DND-41 (cell line): Measurements from ENCODE around the gene EIF4H.
"Not testable (repeated sequence)": the region's sequence is repeated elsewhere in the genome, so short reads cannot be mapped to it uniquely, and the experiment has no call there.

Source experiments
- ATAC-seq: fragments of 200-7000 bp; cut with Tn5 transposase; 3 replicates; pipeline ENCODE4 v1.9.1; 2021; ENCODE audit warnings: low read depth; ENCODE audit not compliant: insufficient read depth
- DNase-seq: peaks from one replicate; pipeline ENCODE4 v3.0.0-alpha.2; 2020
- H2AFZ ChIP-seq: 2 replicates; pipeline ENCODE4 v1.6.0; 2012; ENCODE audit warnings: low read depth, low read length
- H3K27ac ChIP-seq: 2 replicates; pipeline ENCODE4 v1.5.1; 2012; ENCODE audit warnings: low read length, inconsistent platforms
- H3K27me3 ChIP-seq: fragments of 200-600 bp; sonication (generic); 2 replicates; pipeline ENCODE4 v1.6.0; 2012; ENCODE audit warnings: low read length, mild to moderate bottlenecking, inconsistent platforms; ENCODE audit not compliant: insufficient read depth, poor library complexity
- H3K36me3 ChIP-seq: 2 replicates; pipeline ENCODE4 v1.5.1; 2012; ENCODE audit warnings: low read length, inconsistent platforms; ENCODE audit not compliant: insufficient read depth
- H3K4me1 ChIP-seq: 2 replicates; pipeline ENCODE4 v1.5.1; 2012; ENCODE audit warnings: mild to moderate bottlenecking, low read length; ENCODE audit not compliant: insufficient read depth
- H3K4me2 ChIP-seq: 2 replicates; pipeline ENCODE4 v1.6.0; 2012; ENCODE audit warnings: mild to moderate bottlenecking, moderate library complexity, low read length, inconsistent platforms; ENCODE audit not compliant: insufficient read depth
- H3K4me3 ChIP-seq, 2 experiments: fragments of 200-600 bp in 1 of 2; shearing (Covaris generic) in 1 of 2; 2 replicates each; pipeline ENCODE4 v1.5.1; 2012 to 2016; ENCODE audit warnings: inconsistent platforms in 2 of 2, low read length in 2 of 2, mild to moderate bottlenecking in 2 of 2, low read depth in 1 of 2, moderate library complexity in 1 of 2
- H3K79me2 ChIP-seq: 2 replicates; pipeline ENCODE4 v1.6.0; 2012; ENCODE audit warnings: low read length, inconsistent platforms; ENCODE audit not compliant: insufficient read depth
- H3K9ac ChIP-seq: 2 replicates; pipeline ENCODE4 v1.6.0; 2012; ENCODE audit warnings: low read depth, mild to moderate bottlenecking, inconsistent platforms, low read length, moderate library complexity
- H3K9me3 ChIP-seq: 2 replicates; pipeline ENCODE4 v1.5.1; 2012; ENCODE audit warnings: low read length, moderate library complexity, mild to moderate bottlenecking, inconsistent platforms; ENCODE audit not compliant: insufficient read depth, severe bottlenecking
- H4K20me1 ChIP-seq: 2 replicates; pipeline ENCODE4 v1.6.0; 2012; ENCODE audit warnings: low read length; ENCODE audit not compliant: insufficient read depth
- CTCF ChIP-seq: IDR thresholded peaks from 2 replicates; pipeline ENCODE4 v1.5.1; 2012; ENCODE audit warnings: borderline replicate concordance, low read length, moderate library complexity, mild to moderate bottlenecking; ENCODE audit not compliant: poor library complexity, severe bottlenecking; ENCODE audit errors: extremely low read depth
- EZH2 ChIP-seq: IDR thresholded peaks from 3 replicates; pipeline ENCODE4 v1.6.1; 2012; ENCODE audit warnings: borderline replicate concordance, low read depth, mild to moderate bottlenecking, moderate library complexity, low read length, inconsistent platforms; ENCODE audit not compliant: severe bottlenecking

Gene EIF4H

GRCh38 chr7:74206589-74207120 is 32.5 kb downstream of the EIF4H start:
- Histone ChIP-seq H4K20me1 (no peaks in the 10 kb centered on the region), H3K4me2 (peak overlapping the region; percentile 82), H3K4me3 (peak overlapping the region in 1 of 2 experiments; percentile 57; a peak in 2 of 4 replicates), H3K9ac (peak overlapping the region; percentile 40), H3K79me2 (no peaks in the 10 kb centered on the region), H3K4me1 (peaks cover 35% of the 10 kb centered on the region), H3K9me3 (no peaks in the 10 kb centered on the region), H3K27me3 (no peaks in the 10 kb centered on the region), H3K36me3 (no peaks in the 10 kb centered on the region), H3K27ac (peak overlapping the region; percentile 71), H2AFZ (peak overlapping the region; percentile 94)
- ATAC-seq: peak; percentile 72
- TF ChIP-seq EZH2: no peak
- TF ChIP-seq CTCF: peak; percentile 91
- DNase-seq: peak; percentile 80

- Histone ChIP-seq H3K79me2 (no peaks in the 10 kb centered on the region), H3K4me1 (peaks cover 29% of the 10 kb centered on the region), H3K36me3 (no peaks in the 10 kb centered on the region), H3K4me2 (no peak overlapping the region), H2AFZ (no peak overlapping the region), H3K27me3 (no peaks in the 10 kb centered on the region), H3K4me3 (no peak overlapping the region), H4K20me1 (no peaks in the 10 kb centered on the region), H3K9ac (no peak overlapping the region), H3K27ac (0 out of 2 replicates have a peak overlapping the region, but pooled peaks have one; percentile 39), H3K9me3 (no peaks in the 10 kb centered on the region)
- no peak for TF ChIP-seq CTCF
- TF ChIP-seq EZH2: no peak
- ATAC-seq (no peak), DNase-seq (no peak)
Measured at GRCh38 chr7:74207586-74207985, 33.4 kb downstream of the EIF4H start.

GRCh38 chr7:74208241-74208640 is 34.1 kb downstream of the EIF4H start:
- H3K9me3 ChIP-seq, H3K36me3 ChIP-seq, H3K4me2 ChIP-seq, ATAC-seq, H2AFZ ChIP-seq, DNase-seq, H3K9ac ChIP-seq, H3K27me3 ChIP-seq, H3K27ac ChIP-seq, H3K4me3 ChIP-seq, H4K20me1 ChIP-seq, H3K79me2 ChIP-seq: not testable (repeated sequence)
- H3K4me1 ChIP-seq: peaks cover 23% of the 10 kb centered on the region

GRCh38 chr7:74212661-74213060 is 38.5 kb downstream of the EIF4H start:
- no peaks in the 10 kb centered on the region for H3K36me3 ChIP-seq
- H4K20me1 ChIP-seq: no peaks in the 10 kb centered on the region
- no peaks in the 10 kb centered on the region for H3K27me3 ChIP-seq
- ATAC-seq (no peak), DNase-seq (no peak)
- H3K9ac ChIP-seq: no peak overlapping the region
- H2AFZ ChIP-seq: no peak overlapping the region
- no peaks in the 10 kb centered on the region for H3K9me3 ChIP-seq
- H3K27ac ChIP-seq: peak overlapping the region; percentile 52; the same call in 1 of the 2 replicates
- no peaks in the 10 kb centered on the region for H3K79me2 ChIP-seq
- H3K4me2 ChIP-seq: no peak overlapping the region
- no peak for TF ChIP-seq CTCF
- H3K4me1 ChIP-seq: peaks cover 32% of the 10 kb centered on the region
- H3K4me3 ChIP-seq: no peak overlapping the region
